SW 1271 (cell line): ENCODE measurements around the gene FAM193B.
"Not testable (repeated sequence)": the region's sequence is repeated elsewhere in the genome, so short reads cannot be mapped to it uniquely, and the experiment has no call there.

Source experiments
- DNase-seq, 2 experiments: peaks; one replicate each; lab custom pipeline; 2025; lab: John Stamatoyannopoulos, UW

FAM193B gene

DNA sequence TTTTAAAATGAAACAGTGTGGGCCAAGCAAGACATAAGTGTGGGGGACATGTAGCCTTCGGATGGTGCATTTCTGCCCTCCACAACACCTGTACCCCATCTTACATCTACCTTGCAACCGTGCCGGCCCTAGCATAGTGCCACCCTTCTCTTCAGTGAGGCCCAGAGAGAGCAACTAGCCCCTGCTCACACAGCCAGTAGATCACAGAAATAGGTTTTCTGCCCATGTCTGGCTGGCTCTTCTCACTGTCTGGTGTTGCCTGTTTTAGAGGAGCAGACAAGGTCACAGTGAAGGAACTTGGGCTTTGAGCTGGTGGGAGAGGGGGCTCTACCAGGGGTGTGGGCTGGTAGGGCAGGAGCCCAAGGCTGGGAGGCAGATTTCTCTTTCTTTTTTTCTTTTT lies 68.1 kb downstream of the FAM193B start:
- DNase-seq = no peak

DNA sequence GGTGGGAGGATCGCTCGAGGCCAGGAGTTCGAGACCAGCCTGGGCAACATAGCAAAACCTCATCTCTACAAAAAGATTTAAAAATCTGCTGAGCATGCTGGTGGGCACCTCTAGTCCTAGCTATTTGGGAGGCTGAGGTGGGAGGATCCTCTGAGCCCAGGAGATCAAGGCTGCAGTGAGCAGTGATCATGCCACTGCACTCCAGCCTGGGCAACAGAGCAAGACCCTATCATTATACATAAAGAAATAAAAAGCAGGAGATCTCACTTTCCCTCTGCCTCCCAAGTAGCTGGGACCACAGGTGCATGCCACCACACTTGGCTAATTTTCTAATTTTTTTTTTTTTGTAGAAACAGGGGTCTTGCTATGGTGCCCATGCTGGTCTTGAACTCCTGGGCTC lies 68.6 kb downstream of the FAM193B start:
- DNase-seq = not testable (repeated sequence)

GRCh38 chr5:177484902-177485549 lies 69.3 kb downstream of the FAM193B start:
- no peak for DNase-seq

DNA sequence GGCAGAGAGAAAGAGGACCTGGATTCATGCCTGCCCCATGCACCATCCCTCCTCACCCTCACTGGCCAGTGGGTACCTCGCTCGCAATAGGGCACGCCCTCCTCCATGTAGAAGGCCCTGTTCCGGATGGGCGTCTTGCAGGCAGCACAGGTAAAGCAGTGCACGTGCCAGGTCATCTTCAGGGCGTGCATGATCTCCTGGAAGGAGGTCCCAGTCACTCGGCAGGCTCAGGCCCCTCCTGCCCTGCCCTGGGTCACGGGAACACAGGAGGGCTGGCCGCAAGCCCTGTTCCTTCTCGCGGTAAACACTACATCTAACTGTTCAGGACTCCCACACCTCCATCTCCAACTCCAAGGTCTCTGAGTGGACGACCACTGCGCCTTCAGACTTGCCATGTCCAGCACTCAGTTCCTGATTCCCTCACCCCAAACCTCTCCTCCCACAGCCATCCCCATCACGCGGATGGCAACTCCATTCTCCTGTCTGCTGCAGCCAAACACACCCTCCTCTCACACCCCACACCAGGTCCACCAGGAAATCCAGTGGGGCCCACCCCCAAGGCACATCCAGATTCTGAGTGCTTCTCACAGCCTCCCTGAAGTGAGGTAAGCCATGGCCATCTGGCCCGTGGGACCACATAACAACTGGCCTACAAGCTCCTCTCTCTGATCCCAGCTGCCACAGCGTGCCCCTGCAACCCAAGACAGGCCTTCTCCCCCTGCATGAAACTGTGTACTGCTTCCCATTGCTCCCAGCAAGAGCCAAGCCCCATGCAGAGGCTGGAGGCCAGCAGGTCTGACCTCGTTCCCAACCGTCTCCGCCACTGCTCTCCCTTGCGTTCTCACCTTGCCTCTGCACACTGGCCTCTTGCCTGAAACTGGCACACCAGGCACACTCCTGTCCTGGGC lies 70.1 kb downstream of the FAM193B start:
- no peak for DNase-seq

DNA sequence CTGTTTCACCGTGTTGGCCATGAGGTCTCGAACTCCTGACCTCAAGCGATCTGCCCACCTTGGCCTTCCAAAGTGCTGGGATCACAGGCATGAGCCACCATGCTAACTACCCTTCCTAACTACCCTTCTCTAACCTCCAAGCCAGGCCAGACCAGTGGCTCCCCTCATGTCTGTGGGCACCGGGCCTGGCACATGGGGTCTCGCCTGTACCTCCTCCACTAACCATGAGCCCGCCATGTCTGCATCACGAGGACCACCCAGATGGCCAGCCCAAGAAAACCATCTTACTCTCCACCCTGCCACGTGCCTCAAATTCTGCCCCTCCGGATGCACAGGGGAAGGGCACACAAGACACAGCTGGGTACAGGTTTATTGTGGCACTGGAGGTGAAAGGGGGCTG lies 71.3 kb downstream of the FAM193B start:
- no peak for DNase-seq

GRCh38 chr5:177482359-177482795 lies 72.0 kb downstream of the FAM193B start:
- DNase-seq = no peak

- DNase-seq = no peak
Observed at GRCh38 chr5:177479774-177480173, 74.6 kb downstream of the FAM193B start.

DNA sequence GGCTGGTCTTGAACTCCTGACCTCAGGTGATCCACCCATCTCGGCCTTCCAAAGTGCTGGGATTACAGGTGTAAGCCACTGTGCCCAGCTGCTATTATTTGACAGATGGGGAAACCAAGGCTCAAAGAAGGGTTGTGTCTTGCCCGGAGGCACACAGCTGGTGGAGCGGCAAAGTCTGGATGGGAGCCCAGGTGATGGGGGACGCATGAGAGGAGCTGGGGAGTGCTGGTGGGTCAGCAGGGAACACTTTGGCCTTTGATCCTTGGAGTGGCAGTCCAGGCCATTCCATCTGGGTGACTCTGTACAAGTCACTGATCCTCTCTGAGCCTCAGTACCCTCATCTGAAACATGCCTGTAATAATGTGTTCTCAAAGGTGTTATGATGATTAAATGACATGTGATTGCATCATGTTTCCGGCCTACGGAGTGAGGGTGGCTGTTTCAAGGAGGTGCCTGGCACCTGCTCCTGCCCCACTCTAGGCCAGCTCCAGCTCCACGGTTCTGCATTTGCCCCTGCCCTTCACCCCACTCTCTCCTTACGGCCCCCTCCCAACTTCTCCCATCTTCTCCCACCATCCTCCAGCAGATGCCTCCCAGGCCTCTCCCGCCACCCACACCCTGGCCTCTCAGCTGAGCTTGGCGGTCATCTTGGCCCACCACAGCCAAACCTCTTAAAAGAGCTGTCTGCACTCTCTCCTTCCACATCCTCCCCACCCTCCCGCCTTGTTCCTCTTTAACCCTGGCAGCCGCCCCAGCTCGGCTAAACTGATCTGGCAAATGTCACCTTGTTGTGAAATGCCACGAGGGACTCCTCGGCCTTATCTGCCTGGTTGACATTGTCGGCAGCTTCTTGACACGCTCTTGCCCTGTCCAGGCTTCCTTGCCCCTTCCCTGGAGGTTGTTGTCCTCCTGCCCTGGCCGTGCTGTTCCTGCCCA lies 75.4 kb downstream of the FAM193B start:
- no peak for DNase-seq

- DNase-seq = no peak
Observed at GRCh38 chr5:177477701-177478477, 76.5 kb downstream of the FAM193B start.

DNA sequence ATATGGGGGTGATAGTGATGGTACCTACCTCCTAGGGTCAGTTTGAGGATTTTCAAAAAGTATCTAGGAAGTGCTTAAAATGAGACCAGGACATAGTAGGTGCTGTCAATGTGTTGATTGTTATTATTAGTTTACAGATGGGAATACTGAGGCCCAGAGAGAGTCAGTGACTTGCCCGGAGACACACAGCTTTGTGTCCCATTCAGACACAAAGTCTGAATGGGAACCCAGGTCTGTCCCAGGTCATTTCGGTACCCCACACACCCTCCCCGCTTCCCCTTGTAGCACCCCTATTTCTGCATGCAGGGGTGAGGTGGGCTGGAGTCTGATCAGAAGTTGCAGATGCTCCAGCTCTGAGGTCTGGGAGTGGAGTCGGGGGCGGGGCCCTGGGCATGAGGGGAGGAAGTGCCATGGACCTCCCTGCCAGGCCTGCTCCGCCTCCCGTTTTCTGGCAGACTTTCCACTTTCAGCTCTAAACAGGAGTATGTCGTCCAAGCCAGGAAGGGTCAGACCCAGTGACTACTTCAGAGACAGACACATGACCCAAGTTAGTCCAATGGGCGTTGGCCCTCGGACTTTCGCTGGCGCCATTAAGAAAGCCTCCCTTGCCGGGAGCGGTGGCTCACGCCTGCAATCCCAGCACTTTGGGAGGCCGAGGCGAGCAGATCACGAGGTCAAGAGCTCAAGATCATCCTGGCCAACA lies 77.7 kb downstream of the FAM193B start:
- no peak for DNase-seq

- no peak for DNase-seq
Observed at GRCh38 chr5:177475563-177476427, 78.6 kb downstream of the FAM193B start.

DNA sequence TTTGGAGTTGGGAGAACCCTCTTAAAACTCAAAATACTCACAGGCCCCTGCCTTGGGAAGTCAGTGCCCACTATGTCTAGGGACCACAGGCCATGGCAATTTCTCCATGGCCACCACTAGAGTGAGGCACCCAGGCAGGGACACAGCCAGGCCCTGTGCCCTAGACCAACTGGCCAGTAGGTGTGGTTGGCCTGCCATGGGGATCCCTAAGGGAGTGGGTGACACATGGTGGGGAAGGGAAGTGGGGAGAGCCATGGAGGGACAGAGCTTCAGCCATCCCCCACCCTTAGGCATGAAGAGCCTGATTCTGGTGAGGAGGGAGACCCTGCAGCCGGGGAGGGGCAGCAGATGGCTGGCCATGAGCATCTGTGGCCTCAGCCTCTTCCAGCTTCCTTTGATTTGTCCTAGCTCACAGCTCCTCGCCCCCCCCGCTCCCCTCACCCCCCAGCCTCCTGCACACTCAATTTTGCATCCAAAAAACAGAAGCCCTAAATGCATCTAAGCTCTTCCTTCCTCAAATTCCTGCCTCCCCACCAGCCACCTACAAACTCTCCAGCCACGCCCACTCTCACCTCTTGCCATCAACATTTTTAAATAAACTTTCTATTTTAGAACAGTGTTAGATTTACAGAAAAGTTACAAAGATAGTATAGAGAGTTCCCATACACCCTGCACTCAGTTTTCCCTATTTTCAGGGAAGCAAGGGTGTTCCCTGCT lies 79.4 kb downstream of the FAM193B start:
- no peak for DNase-seq

GRCh38 chr5:177474002-177474476 lies 80.3 kb downstream of the FAM193B start:
- no peak for DNase-seq

DNA sequence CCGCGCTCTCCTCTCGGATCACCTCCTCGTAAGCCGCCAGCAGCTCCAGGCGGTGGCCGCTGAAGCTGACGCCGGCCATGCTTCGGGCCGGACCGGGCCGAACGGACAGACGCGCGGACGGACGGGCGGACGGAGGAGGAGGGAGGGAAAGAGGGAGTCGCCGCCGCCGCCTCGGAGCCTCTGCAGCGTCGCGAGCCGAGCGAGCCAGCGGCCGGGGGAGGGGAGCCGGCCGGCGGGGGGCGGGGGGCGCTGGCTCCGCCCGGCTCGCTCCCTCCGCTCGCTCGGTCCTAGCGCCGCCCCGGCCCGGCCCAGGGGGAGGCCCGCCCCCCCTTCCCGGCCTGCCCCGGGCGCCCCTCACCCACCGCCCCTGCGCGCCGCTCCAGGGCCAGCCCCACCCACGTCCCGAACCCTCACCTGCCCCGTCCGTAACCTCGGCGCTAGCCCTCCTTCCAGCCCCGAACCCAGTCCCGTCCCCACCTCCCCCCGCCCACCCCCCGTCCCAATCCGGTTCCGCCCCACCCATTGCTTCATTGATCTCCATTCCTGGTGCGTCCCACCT lies 80.8 kb downstream of the FAM193B start, which contains the start of gene DBN1:
DBN1 (minus strand) TSS at position 192 of the 559 bp plus-strand sequence; CDS start at position 79, 113 bp downstream.
- DNase-seq = peak in 1 of 2 experiments; percentile 47

DNA sequence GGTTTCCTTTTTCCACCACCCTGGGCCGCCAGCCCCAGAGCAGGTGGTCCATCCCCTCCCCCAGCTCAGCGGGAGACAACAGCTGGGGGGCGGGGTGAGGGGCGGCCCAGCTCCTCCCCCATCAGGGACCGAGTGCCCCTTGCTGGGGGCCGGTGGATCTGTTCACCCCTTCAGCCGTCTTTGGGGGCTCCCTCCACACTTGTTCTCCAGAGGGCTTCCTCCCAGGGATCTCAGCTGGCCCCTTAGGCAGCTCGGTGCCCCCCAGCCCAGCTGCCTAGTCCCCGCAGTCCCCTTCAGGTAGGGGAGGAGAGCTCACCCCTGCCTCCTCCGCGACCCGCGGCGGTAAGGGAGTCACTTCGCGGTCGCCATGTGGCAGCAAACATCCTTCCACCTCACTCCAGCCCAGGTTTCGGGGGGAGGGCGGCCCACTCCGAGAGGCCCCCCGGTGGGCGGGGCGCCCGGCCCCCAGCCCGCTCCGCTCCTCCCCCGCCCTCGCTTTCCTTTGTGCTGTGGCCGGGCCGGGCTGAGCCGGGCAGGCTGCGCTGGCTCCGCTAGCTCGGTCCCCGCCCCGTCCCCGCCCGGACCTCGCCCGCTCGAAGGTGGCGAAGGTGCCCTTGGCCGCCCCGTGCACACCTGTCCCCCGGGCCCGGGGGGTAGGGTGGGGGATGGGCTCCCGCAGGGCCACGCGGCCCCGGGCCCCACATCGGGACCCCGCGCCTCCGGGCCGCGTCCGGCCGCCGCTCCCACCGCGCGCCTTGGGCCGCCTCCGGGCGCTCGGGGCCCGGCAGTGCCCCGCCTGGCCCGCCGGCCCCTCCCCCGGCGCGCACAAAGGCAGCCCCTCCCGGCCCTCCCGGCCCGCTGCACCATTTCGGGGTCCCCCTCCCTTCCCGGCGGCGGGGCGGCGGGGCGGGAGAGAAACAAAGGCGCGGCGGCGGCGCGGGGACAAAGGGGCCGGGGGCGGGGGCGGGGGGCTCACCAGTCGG lies 81.6 kb downstream of the FAM193B start:
- DNase-seq = no peak

DNA sequence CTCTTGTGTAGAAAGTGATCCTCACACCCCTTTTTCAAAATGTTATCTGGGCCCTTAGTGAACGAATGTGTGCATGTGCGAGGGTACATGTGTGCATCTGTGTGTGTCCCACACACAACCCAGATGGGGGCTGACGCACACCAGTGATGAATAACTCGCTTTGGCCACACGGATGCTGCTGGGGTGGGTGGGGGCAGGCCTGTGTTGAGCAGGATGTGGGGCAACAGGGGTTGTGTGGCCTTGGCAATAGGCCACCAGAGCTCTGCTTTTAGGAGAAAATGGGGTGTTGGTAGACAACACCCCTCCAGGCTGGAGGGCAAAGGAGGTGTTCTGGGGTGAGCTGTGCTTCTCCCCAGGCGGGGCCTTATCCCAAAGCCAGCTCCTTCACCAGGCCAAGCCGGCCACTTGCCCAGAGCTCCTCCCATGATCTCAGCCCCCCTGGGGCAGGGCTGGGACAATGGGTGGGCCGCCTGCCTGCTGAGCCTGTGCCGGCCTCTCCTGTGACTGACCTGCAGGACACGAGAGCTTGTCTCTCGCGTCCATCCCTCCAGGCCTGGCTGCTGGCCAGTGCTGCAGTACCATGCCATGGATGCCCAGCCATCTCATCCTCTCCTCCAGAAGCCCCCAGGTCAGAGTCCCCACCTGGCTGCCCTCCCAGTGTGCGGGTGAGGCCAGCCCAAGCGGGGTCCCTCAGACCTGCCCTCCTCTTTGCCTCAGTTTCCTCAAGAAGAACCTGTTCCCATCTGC lies 82.6 kb downstream of the FAM193B start:
- DNase-seq = no peak
